IPS-NIHi11 (cell line): ENCODE data around the gene VAX1.
A peak's percentile ranks its signal among the peaks of the same experiment; 100 is the strongest.

Experiments used
- DNase-seq: peaks from one replicate; pipeline ENCODE4 v3.0.0; 2012; ENCODE audit warnings: mixed read lengths, low spot score

Gene VAX1

GRCh38 chr10:117163954-117164548 is 26.0 kb upstream of the VAX1 start:
- DNase-seq, result no peak

GRCh38 chr10:117163061-117163953 is 25.2 kb upstream of the VAX1 start:
- peak; percentile 77 for DNase-seq

GRCh38 chr10:117162093-117163060 is 24.3 kb upstream of the VAX1 start:
- DNase-seq, result peak; percentile 67

DNA sequence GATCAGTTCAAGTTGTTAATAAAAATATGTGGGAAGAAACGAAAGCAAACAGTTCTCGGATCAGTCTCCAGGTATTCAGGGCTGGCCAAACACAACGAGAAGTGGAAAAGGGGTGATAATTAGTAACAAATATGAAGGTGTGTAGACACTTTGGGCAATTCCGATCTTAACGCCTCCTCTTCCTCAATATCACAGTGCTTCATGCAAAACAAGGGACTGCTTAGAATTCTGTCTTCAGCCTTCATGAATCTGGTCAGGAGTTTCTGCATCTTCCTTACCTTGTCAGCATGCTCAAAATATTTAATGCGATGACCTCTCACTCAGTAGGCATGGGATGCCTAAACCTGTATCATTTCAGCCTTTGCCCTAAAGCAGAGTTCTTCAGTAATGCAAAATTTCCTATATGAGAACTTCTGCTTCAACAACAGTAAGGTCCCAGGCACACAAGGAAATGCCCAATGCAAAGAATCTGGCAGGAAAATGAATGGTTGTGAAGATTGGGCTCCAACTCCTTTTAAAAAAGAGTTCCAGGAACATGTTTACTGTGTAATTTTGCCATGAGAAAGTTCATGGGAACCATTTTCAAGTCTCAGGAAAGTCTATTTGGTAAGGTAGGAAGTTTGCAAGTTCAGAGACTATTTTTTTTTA is 23.4 kb upstream of the VAX1 start:
- no peak for DNase-seq

GRCh38 chr10:117160567-117160966 is 22.5 kb upstream of the VAX1 start:
- no peak for DNase-seq

DNA sequence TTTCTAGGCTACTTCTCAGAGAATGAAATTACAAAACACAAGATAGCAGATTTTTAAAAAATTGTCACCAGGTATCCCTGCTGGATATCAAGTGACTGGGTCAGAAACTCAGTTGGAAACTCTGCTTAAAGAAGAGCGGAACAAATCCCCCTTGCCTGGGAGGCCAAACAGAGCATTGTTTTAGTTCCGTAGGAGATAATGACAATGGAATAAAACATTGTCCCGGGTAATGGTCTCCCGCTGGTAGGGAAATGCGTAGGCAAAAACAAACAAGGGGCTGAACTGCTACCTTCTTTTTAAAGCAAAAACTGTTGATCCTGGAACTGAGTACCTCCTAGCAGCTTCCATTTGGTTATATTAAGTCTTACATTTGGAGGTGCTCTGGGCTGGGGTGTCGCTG is 21.3 kb upstream of the VAX1 start:
- peak; percentile 65 for DNase-seq

GRCh38 chr10:117158297-117158696 is 20.2 kb upstream of the VAX1 start:
- DNase-seq, result no peak

DNA sequence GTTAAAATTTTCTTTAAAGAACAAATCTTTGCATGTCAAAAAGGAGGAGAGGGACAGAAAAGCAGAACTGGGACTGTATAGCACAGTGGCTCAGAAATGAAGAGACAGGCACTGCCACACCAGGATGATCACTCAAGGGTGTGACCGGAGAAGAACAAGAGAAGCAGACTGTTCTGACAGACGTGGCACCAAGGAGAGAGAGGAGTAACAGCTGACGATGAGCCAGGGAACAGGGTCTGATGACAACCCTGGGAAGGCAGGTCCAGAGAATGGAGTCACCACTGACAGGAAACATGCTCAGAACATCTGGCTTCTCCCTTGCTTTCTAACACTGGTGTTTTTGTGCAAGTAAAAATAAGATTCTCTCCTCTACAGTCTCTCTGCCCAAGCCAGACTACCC is 14.6 kb upstream of the VAX1 start:
- no peak for DNase-seq

DNA sequence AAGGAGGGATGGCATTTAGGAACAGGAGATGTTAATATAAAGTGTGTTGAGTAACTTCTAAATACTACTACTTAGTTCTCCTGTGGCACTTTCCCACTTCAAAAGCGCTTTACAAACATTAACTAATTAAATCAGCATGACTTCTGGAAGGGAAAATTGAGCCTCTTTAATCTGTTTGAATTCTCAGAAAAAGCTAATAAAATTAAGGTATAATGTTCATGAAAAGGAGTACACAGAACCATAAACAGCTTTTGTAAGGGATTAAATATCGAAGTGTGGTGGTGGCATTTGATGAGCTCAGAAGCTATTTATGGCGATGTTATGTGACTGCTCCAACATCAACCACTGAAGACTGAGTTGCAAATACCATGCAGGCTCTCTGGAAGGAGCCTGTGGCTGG is 10.2 kb upstream of the VAX1 start:
- DNase-seq, result no peak

GRCh38 chr10:117145019-117145418 is 6.9 kb upstream of the VAX1 start:
- no peak for DNase-seq

- no peak for DNase-seq
Measured at GRCh38 chr10:117143103-117143823, 5.2 kb upstream of the VAX1 start.

DNA sequence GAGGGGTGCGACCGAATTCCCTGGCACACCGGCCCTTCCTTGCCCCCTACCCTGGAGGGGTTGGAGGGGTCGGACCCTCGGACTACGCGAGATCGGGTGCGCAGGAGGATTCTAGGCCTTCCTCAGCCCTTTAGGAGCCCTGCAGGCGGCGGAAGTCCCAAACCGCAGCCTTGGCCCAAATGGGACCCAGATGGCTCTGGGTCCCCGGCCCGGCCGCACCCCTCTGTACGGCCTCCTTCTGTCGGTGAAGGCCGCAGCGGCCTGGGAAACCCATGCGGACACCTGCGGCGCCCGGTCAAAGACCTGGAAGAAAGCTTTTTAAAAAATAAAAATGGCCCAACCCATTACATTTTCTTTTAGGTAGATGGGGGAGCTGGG is 2.4 kb upstream of the VAX1 start:
- DNase-seq, result no peak

GRCh38 chr10:117139581-117140524 is 1.8 kb upstream of the VAX1 start:
- peak; percentile 58 for DNase-seq

- DNase-seq, result no peak
Measured at GRCh38 chr10:117138838-117139580, 939 bp upstream of the VAX1 start.

DNA sequence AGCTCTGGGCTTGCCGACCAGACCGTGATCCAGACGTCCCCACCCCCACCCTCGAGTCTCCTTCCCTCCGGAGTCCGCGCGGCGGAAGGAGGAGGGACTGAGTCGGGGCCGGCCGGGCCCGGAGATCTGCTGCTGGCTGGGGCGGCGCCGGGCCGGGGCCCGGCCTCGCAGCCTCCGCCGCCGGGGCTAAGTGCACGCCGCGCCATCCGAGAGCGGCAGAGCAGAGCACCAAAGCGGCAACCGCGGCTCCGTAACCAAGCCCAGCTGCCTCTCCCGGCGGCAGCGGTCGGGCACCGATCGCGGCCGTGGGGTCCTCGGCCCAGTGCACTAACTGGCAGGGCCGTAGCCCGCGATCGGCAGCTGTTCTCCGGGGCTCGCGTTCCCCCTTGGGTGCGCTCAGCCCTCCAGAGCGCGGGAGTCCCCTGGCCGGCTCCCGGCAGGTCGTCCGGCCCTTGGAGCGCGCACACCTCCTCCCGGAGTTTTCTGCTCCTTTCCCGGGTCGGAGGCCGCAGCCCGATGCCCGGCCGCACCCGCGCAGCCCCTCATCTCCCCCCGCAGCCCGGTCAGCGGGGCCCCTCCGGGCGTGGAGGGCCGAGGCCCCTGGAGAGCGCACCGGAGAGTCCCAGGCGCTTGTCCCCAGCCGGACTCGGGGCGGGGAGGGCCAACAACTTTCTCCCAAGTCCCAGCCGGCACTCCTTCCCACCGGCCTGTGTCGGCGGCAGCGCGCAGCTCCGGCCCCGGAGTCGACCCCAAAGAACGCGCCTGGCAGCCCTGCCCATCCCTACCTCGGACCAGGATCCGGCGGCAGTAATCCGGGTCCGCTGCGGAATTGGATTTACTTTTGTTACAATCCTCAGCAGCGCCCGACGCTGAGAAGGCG is 799 bp downstream of the VAX1 start:
- DNase-seq, result peak; percentile 82

- DNase-seq, result no peak
Measured at GRCh38 chr10:117136391-117136975, 1.6 kb downstream of the VAX1 start.

GRCh38 chr10:117135480-117136140 is 2.5 kb downstream of the VAX1 start:
- DNase-seq, result no peak

DNA sequence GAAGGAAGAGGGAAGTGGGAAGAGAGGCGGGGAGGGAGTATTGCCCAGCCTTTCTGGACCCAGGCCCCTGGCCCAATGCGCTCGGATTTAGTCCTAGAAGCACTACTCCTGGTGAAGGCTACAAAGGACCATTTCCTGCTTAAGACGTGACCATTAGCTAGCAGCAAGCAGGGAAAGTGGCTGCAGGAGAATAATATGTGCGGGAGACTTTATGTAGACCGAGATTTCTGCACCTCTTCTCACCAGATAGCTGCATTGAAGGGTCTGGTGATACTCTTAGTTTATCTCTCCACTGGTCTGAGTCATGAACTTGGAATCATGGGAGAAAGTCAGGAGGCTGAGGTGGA is 3.1 kb downstream of the VAX1 start:
- peak; percentile 23 for DNase-seq
